ENCODE measurements around the gene MAST4.

- TF ChIP-seq EZH2 (IDR thresholded peaks at IDR 0.05; ENCODE audit: low read length) (no peak), CTCF (optimal IDR thresholded peaks at IDR 0.05 in 1 of 3, IDR thresholded peaks at IDR 0.05 in 1 of 3, conservative IDR thresholded peaks at IDR 0.05 in 1 of 3; ENCODE audit: extremely low read depth in 1 of 3, insufficient read depth in 2 of 3, low read length in 3 of 3) (no peak)
These were observed 581.9 kb downstream of the MAST4 start for GRCh38 chr5:67178085-67178484.

Data from keratinocyte (primary cell).